Glutamatergic neuron (in vitro differentiated cells): ENCODE data around the gene TRIM21. TPM values are rescaled to one million over a fixed set of nuclear protein-coding genes. Genes with fewer than 3 reads are reported as not detected.
"Not testable (repeated sequence)": the region's sequence is repeated elsewhere in the genome, so short reads cannot be mapped to it uniquely, and the experiment has no call there.

Experiments used
- DNase-seq: peaks from one replicate; pipeline ENCODE4 v3.0.0; 2022
- H3K27ac Mint-ChIP-seq: one replicate; pipeline ENCODE4 v1.8.0; 2020; ENCODE audit warnings: mild to moderate bottlenecking, mixed read lengths, inconsistent platforms; ENCODE audit not compliant: unreplicated experiment
- H3K27me3 Mint-ChIP-seq: one replicate; pipeline ENCODE4 v1.8.0; 2020; ENCODE audit warnings: mild to moderate bottlenecking, moderate library complexity, mixed read lengths, inconsistent platforms; ENCODE audit not compliant: unreplicated experiment
- H3K36me3 Mint-ChIP-seq: one replicate; pipeline ENCODE4 v1.8.0; 2020; ENCODE audit warnings: mild to moderate bottlenecking, mixed read lengths, inconsistent platforms; ENCODE audit not compliant: unreplicated experiment
- H3K4me1 Mint-ChIP-seq: one replicate; pipeline ENCODE4 v1.8.0; 2020; ENCODE audit warnings: mild to moderate bottlenecking, low read depth, mixed read lengths, inconsistent platforms; ENCODE audit not compliant: unreplicated experiment
- H3K4me3 Mint-ChIP-seq: one replicate; pipeline ENCODE4 v1.8.0; 2020; ENCODE audit warnings: mild to moderate bottlenecking, mixed read lengths, inconsistent platforms; ENCODE audit not compliant: unreplicated experiment
- H3K9me3 Mint-ChIP-seq: one replicate; pipeline ENCODE4 v1.8.0; 2020; ENCODE audit warnings: mild to moderate bottlenecking, moderate library complexity, mixed read lengths, inconsistent platforms; ENCODE audit not compliant: unreplicated experiment
- CTCF ChIP-seq: fragments of 200-600 bp; sonication (generic); IDR thresholded peaks from one replicate; pipeline ENCODE4 v1.5.0; 2021; ENCODE audit not compliant: partially characterized antibody, unreplicated experiment
- total RNA-seq: library from RNA; stranded (reverse); fragmentation: NEBNext Ultra II Directional; extraction: Animal tissue kit (Norgen Biotek cat#: 25700); gene quantifications from one replicate; pipeline ENCODE4 v1.2.1, GENCODE V29; 2021; ENCODE audit not compliant: unreplicated experiment

Gene TRIM21
- total RNA-seq, 1 donor from 2014 or later, result 8.3 TPM

GRCh38 chr11:4418403-4418802 is 24.9 kb upstream of the TRIM21 start:
- H3K36me3 Mint-ChIP-seq, result no peaks in the 10 kb centered on the region

GRCh38 chr11:4416816-4417215 is 23.3 kb upstream of the TRIM21 start:
- no peak for TF ChIP-seq CTCF
- no peak overlapping the region for H3K4me3 Mint-ChIP-seq
- no peak for DNase-seq
- H3K9me3 Mint-ChIP-seq, result no peaks in the 10 kb centered on the region
- peaks cover 12% of the 10 kb centered on the region for H3K4me1 Mint-ChIP-seq
- H3K27me3 Mint-ChIP-seq, result peaks cover 1% of the 10 kb centered on the region
- H3K36me3 Mint-ChIP-seq, result no peaks in the 10 kb centered on the region
- no peak overlapping the region for H3K27ac Mint-ChIP-seq

More at GRCh38 chr11:4418403-4418802, 24.9 kb upstream of the TRIM21 start:
- Mint-ChIP-seq H3K9me3 (no peaks in the 10 kb centered on the region), H3K27ac (no peak overlapping the region), H3K4me3 (no peak overlapping the region), H3K4me1 (peaks cover 10% of the 10 kb centered on the region), H3K27me3 (peaks cover 1% of the 10 kb centered on the region)
- no peak for TF ChIP-seq CTCF
- no peak for DNase-seq

- TF ChIP-seq CTCF, result no peak
- Mint-ChIP-seq H3K36me3 (no peaks in the 10 kb centered on the region), H3K27me3 (peaks cover 1% of the 10 kb centered on the region), H3K27ac (no peak overlapping the region), H3K4me1 (peaks cover 12% of the 10 kb centered on the region), H3K4me3 (no peak overlapping the region), H3K9me3 (no peaks in the 10 kb centered on the region)
- no peak for DNase-seq
These were observed 22.8 kb upstream of the TRIM21 start for GRCh38 chr11:4416306-4416705.

GRCh38 chr11:4406206-4406605 is 12.7 kb upstream of the TRIM21 start:
- not testable (repeated sequence) for DNase-seq, H3K9me3 Mint-ChIP-seq, H3K4me3 Mint-ChIP-seq, H3K27ac Mint-ChIP-seq, H3K4me1 Mint-ChIP-seq, H3K27me3 Mint-ChIP-seq, H3K36me3 Mint-ChIP-seq

GRCh38 chr11:4393858-4394223 is 339 bp upstream of the TRIM21 start:
- peaks cover 13% of the 10 kb centered on the region for H3K27me3 Mint-ChIP-seq
- no peak overlapping the region for H3K27ac Mint-ChIP-seq
- TF ChIP-seq CTCF, result no peak
- no peaks in the 10 kb centered on the region for H3K4me1 Mint-ChIP-seq
- H3K4me3 Mint-ChIP-seq, result peak overlapping the region; percentile 70
- no peaks in the 10 kb centered on the region for H3K36me3 Mint-ChIP-seq
- DNase-seq, result no peak
- peaks cover 1% of the 10 kb centered on the region for H3K9me3 Mint-ChIP-seq

- Mint-ChIP-seq H3K27me3 (peaks cover 15% of the 10 kb centered on the region), H3K4me1 (no peaks in the 10 kb centered on the region), H3K4me3 (no peak overlapping the region), H3K9me3 (no peaks in the 10 kb centered on the region), H3K27ac (no peak overlapping the region), H3K36me3 (no peaks in the 10 kb centered on the region)
- TF ChIP-seq CTCF, result no peak
- DNase-seq, result no peak
These were observed 5.3 kb downstream of the TRIM21 start for GRCh38 chr11:4388221-4388620.
